IPS-20b (cell line): ENCODE measurements around the gene DGCR2.

Experiments
- H3K27ac ChIP-seq: one replicate; pipeline ENCODE4 v1.5.1; 2013; ENCODE audit warnings: low read length
- H3K27me3 ChIP-seq: 2 replicates; pipeline ENCODE4 v1.6.1; 2013; ENCODE audit warnings: mild to moderate bottlenecking, low read length, inconsistent platforms; ENCODE audit not compliant: insufficient read depth
- H3K36me3 ChIP-seq: 2 replicates; pipeline ENCODE4 v1.6.1; 2013; ENCODE audit warnings: low read depth, mild to moderate bottlenecking, inconsistent platforms, low read length, moderate library complexity; ENCODE audit not compliant: insufficient read depth
- H3K4me1 ChIP-seq: 2 replicates; pipeline ENCODE4 v1.6.1; 2013; ENCODE audit warnings: mild to moderate bottlenecking, control low read depth, inconsistent platforms, low read length, moderate library complexity; ENCODE audit not compliant: insufficient read depth
- H3K4me3 ChIP-seq: 2 replicates; pipeline ENCODE4 v1.5.1; 2013; ENCODE audit warnings: mild to moderate bottlenecking, low read length, inconsistent platforms
- H3K9ac ChIP-seq: 2 replicates; pipeline ENCODE4 v1.6.1; 2013; ENCODE audit warnings: low read depth, mild to moderate bottlenecking, inconsistent platforms, low read length, moderate library complexity
- H3K9me3 ChIP-seq: 2 replicates; pipeline ENCODE4 v1.6.1; 2013; ENCODE audit warnings: mild to moderate bottlenecking, low read depth, low read length, inconsistent platforms; ENCODE audit not compliant: insufficient read depth

Gene DGCR2

GRCh38 chr22:19124377-19124776 is 2.2 kb upstream of the DGCR2 start:
- Histone ChIP-seq H3K36me3 (no peaks in the 10 kb centered on the region), H3K9ac (no peak overlapping the region), H3K27ac (no peak overlapping the region), H3K27me3 (peaks cover 5% of the 10 kb centered on the region; the same call in 1 of the 2 replicates), H3K4me1 (peaks cover 12% of the 10 kb centered on the region), H3K9me3 (no peaks in the 10 kb centered on the region), H3K4me3 (no peak overlapping the region)

GRCh38 chr22:19123936-19124335 is 1.7 kb upstream of the DGCR2 start:
- Histone ChIP-seq H3K27ac (no peak overlapping the region), H3K36me3 (0 out of 2 replicates have a peak, but pooled peaks cover 2% of the 10 kb centered on the region), H3K9ac (no peak overlapping the region), H3K9me3 (no peaks in the 10 kb centered on the region), H3K4me3 (no peak overlapping the region), H3K27me3 (peaks cover 5% of the 10 kb centered on the region; the same call in 1 of the 2 replicates), H3K4me1 (peaks cover 12% of the 10 kb centered on the region)

GRCh38 chr22:19122752-19123492 is 710 bp upstream of the DGCR2 start:
- Histone ChIP-seq H3K4me1 (peaks cover 12% of the 10 kb centered on the region), H3K4me3 (peak overlapping the region; percentile 83)

GRCh38 chr22:19121631-19122142 is 525 bp downstream of the DGCR2 start:
- Histone ChIP-seq H3K4me1 (peaks cover 12% of the 10 kb centered on the region), H3K4me3 (peak overlapping the region; percentile 96), H3K27me3 (peaks cover 5% of the 10 kb centered on the region; the same call in 1 of the 2 replicates), H3K27ac (peak overlapping the region; percentile 25), H3K9ac (peak overlapping the region; percentile 92), H3K9me3 (no peaks in the 10 kb centered on the region), H3K36me3 (0 out of 2 replicates have a peak, but pooled peaks cover 8% of the 10 kb centered on the region)

More at GRCh38 chr22:19122752-19123492, 710 bp upstream of the DGCR2 start:
- Histone ChIP-seq H3K27me3 (peaks cover 5% of the 10 kb centered on the region; the same call in 1 of the 2 replicates), H3K9me3 (no peaks in the 10 kb centered on the region), H3K9ac (peak overlapping the region; percentile 86; the same call in 1 of the 2 replicates), H3K36me3 (0 out of 2 replicates have a peak, but pooled peaks cover 8% of the 10 kb centered on the region), H3K27ac (peak overlapping the region; percentile 30)

GRCh38 chr22:19120829-19121630 is 1.2 kb downstream of the DGCR2 start:
- Histone ChIP-seq H3K4me1 (peaks cover 12% of the 10 kb centered on the region), H3K27ac (no peak overlapping the region), H3K9me3 (no peaks in the 10 kb centered on the region), H3K27me3 (peaks cover 5% of the 10 kb centered on the region; the same call in 1 of the 2 replicates), H3K36me3 (0 out of 2 replicates have a peak, but pooled peaks cover 8% of the 10 kb centered on the region), H3K9ac (peak overlapping the region; percentile 92), H3K4me3 (peak overlapping the region; percentile 96)

- Histone ChIP-seq H3K9ac (no peak overlapping the region), H3K36me3 (peaks cover 12% of the 10 kb centered on the region; the same call in 1 of the 2 replicates), H3K27me3 (peaks cover 5% of the 10 kb centered on the region; the same call in 1 of the 2 replicates), H3K27ac (no peak overlapping the region), H3K4me3 (no peak overlapping the region), H3K9me3 (no peaks in the 10 kb centered on the region), H3K4me1 (peaks cover 12% of the 10 kb centered on the region)
These were observed 2.3 kb downstream of the DGCR2 start for GRCh38 chr22:19119949-19120348.

- no peaks in the 10 kb centered on the region for H3K27me3 ChIP-seq
- no peaks in the 10 kb centered on the region for H3K9me3 ChIP-seq
- peaks cover 12% of the 10 kb centered on the region for H3K4me1 ChIP-seq
- H3K36me3 ChIP-seq = peaks cover 12% of the 10 kb centered on the region; the same call in 1 of the 2 replicates
- no peak overlapping the region for H3K9ac ChIP-seq
- H3K4me3 ChIP-seq = no peak overlapping the region
- no peak overlapping the region for H3K27ac ChIP-seq
These were observed 3.8 kb downstream of the DGCR2 start for GRCh38 chr22:19118329-19118880.

GRCh38 chr22:19117111-19117512 is 5.1 kb downstream of the DGCR2 start:
- Histone ChIP-seq H3K27ac (no peak overlapping the region), H3K9ac (no peak overlapping the region), H3K27me3 (no peaks in the 10 kb centered on the region), H3K9me3 (no peaks in the 10 kb centered on the region), H3K36me3 (peaks cover 12% of the 10 kb centered on the region; the same call in 1 of the 2 replicates), H3K4me1 (peaks cover 12% of the 10 kb centered on the region), H3K4me3 (no peak overlapping the region)

GRCh38 chr22:19115628-19116027 is 6.6 kb downstream of the DGCR2 start:
- Histone ChIP-seq H3K9ac (no peak overlapping the region), H3K36me3 (peaks cover 12% of the 10 kb centered on the region; the same call in 1 of the 2 replicates), H3K4me1 (peaks cover 15% of the 10 kb centered on the region)

GRCh38 chr22:19114984-19115552 is 7.1 kb downstream of the DGCR2 start:
- no peak overlapping the region for H3K9ac ChIP-seq
- peaks cover 14% of the 10 kb centered on the region for H3K4me1 ChIP-seq
- H3K36me3 ChIP-seq = peaks cover 12% of the 10 kb centered on the region; the same call in 1 of the 2 replicates
- H3K9me3 ChIP-seq = no peaks in the 10 kb centered on the region
- H3K4me3 ChIP-seq = no peak overlapping the region
- no peaks in the 10 kb centered on the region for H3K27me3 ChIP-seq
- no peak overlapping the region for H3K27ac ChIP-seq

More at GRCh38 chr22:19115628-19116027, 6.6 kb downstream of the DGCR2 start:
- H3K27me3 ChIP-seq = no peaks in the 10 kb centered on the region
- H3K27ac ChIP-seq = no peak overlapping the region
- no peaks in the 10 kb centered on the region for H3K9me3 ChIP-seq
- H3K4me3 ChIP-seq = no peak overlapping the region

GRCh38 chr22:19113429-19113828 is 8.8 kb downstream of the DGCR2 start:
- Histone ChIP-seq H3K9ac (no peak overlapping the region), H3K4me1 (peaks cover 19% of the 10 kb centered on the region), H3K27ac (no peak overlapping the region), H3K36me3 (peaks cover 6% of the 10 kb centered on the region; the same call in 1 of the 2 replicates), H3K27me3 (no peaks in the 10 kb centered on the region), H3K4me3 (no peak overlapping the region), H3K9me3 (no peaks in the 10 kb centered on the region)
